ENCODE measurements around the gene MROH8.

GRCh38 chr20:37137547-37137946, 41.8 kb downstream of the MROH8 start:
- no peak for TF ChIP-seq CTCF (IDR thresholded peaks at IDR 0.05)
- TF ChIP-seq POLR2AphosphoS5 (IDR thresholded peaks at IDR 0.05; ENCODE audit: low read depth, low read length), result no peak
- no peak for TF ChIP-seq SIN3A (IDR thresholded peaks at IDR 0.05; ENCODE audit: borderline replicate concordance, insufficient read depth, low read depth, low read length)
- no peak for TF ChIP-seq TCF7L2 (IDR thresholded peaks at IDR 0.05; ENCODE audit: low read depth, low read length)
- TF ChIP-seq REST (IDR thresholded peaks at IDR 0.05; ENCODE audit: insufficient read depth in 1 of 2, low read depth in 2 of 2, low read length in 1 of 2), result no peak

Measured in Panc1 (cell line).